Measurements from ENCODE around the gene FARS2. TPM values are rescaled to one million over a fixed set of nuclear protein-coding genes. Genes with fewer than 3 reads are reported as not detected.

Gene FARS2
- total and polyA plus RNA-seq, 2 of the 13 experiments (the other 11 are each of a cell fraction or from before 2014, with no cell fraction given), result 15.4 to 26.0 TPM

GRCh38 chr6:5674721-5675120, 413.4 kb downstream of the FARS2 start:
- Histone ChIP-seq H3K9ac (ENCODE audit: insufficient read depth, low read depth, low read length) (no peak overlapping the region), H2AFZ (ENCODE audit: low read length) (no peak overlapping the region), H3K9me3 (ENCODE audit: low read length) (no peaks in the 10 kb centered on the region), H3K79me2 (ENCODE audit: insufficient read depth, low read length) (no peaks in the 10 kb centered on the region), H3K4me1 (ENCODE audit: insufficient read depth, low read length) (no peaks in the 10 kb centered on the region), H4K20me1 (ENCODE audit: insufficient read depth, low read length) (no peaks in the 10 kb centered on the region), H3K36me3 (replicated peaks in 1 of 2; ENCODE audit: control insufficient read depth in 1 of 2, insufficient read depth in 2 of 2, low read length in 2 of 2) (no peaks in the 10 kb centered on the region), H3K4me3 (replicated peaks in 1 of 3; ENCODE audit: insufficient read depth in 1 of 3, low read depth in 2 of 3, low read length in 3 of 3) (no peak overlapping the region), H3K27ac (ENCODE audit: extremely low read length, insufficient read depth, low read length) (no peak overlapping the region), H3K4me2 (ENCODE audit: low read depth, low read length) (no peak overlapping the region), H3K27me3 (ENCODE audit: control insufficient read depth in 1 of 2, insufficient read depth in 2 of 2, low read length in 2 of 2) (no peaks in the 10 kb centered on the region)
- no TSS peak for BruUV-seq (replicated peaks)
- FAIRE-seq, result no peak
- TF ChIP-seq POLR2AphosphoS5 (IDR thresholded peaks at IDR 0.05; ENCODE audit: low read depth, low read length), result no peak
- no peak for TF ChIP-seq ELF1 (CRISPR knock-in tag; IDR thresholded peaks at IDR 0.05)
- TF ChIP-seq GATAD2A (CRISPR knock-in tag; IDR thresholded peaks at IDR 0.05), result no peak
- TF ChIP-seq, protein P1, sequence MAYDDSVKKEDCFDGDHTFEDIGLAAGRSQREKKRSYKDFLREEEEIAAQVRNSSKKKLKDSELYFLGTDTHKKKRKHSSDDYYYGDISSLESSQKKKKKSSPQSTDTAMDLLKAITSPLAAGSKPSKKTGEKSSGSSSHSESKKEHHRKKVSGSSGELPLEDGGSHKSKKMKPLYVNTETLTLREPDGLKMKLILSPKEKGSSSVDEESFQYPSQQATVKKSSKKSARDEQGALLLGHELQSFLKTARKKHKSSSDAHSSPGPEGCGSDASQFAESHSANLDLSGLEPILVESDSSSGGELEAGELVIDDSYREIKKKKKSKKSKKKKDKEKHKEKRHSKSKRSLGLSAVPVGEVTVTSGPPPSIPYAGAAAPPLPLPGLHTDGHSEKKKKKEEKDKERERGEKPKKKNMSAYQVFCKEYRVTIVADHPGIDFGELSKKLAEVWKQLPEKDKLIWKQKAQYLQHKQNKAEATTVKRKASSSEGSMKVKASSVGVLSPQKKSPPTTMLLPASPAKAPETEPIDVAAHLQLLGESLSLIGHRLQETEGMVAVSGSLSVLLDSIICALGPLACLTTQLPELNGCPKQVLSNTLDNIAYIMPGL (CRISPR knock-in tag; IDR thresholded peaks at IDR 0.05; ENCODE audit: borderline replicate concordance in 1 of 2, low read depth in 1 of 2), result no peak
- no peak for TF ChIP-seq ZNF552 (CRISPR knock-in tag; IDR thresholded peaks at IDR 0.05; ENCODE audit: borderline replicate concordance)
- no peak for TF ChIP-seq XBP1 (CRISPR knock-in tag; IDR thresholded peaks at IDR 0.05)
- no peak for TF ChIP-seq ELF3 (CRISPR knock-in tag; IDR thresholded peaks at IDR 0.05)
- no peak for TF ChIP-seq ZNF768 (CRISPR knock-in tag; IDR thresholded peaks at IDR 0.05)
- TF ChIP-seq U2AF2 (IDR thresholded peaks at IDR 0.05; ENCODE audit: low read depth, low read length), result no peak
- TF ChIP-seq, protein P2, sequence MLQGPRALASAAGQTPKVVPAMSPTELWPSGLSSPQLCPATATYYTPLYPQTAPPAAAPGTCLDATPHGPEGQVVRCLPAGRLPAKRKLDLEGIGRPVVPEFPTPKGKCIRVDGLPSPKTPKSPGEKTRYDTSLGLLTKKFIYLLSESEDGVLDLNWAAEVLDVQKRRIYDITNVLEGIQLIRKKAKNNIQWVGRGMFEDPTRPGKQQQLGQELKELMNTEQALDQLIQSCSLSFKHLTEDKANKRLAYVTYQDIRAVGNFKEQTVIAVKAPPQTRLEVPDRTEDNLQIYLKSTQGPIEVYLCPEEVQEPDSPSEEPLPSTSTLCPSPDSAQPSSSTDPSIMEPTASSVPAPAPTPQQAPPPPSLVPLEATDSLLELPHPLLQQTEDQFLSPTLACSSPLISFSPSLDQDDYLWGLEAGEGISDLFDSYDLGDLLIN (CRISPR knock-in tag; IDR thresholded peaks at IDR 0.05; ENCODE audit: borderline replicate concordance), result no peak
- no peak for TF ChIP-seq MAFG (CRISPR knock-in tag; IDR thresholded peaks at IDR 0.05)
- TF ChIP-seq, protein P3, sequence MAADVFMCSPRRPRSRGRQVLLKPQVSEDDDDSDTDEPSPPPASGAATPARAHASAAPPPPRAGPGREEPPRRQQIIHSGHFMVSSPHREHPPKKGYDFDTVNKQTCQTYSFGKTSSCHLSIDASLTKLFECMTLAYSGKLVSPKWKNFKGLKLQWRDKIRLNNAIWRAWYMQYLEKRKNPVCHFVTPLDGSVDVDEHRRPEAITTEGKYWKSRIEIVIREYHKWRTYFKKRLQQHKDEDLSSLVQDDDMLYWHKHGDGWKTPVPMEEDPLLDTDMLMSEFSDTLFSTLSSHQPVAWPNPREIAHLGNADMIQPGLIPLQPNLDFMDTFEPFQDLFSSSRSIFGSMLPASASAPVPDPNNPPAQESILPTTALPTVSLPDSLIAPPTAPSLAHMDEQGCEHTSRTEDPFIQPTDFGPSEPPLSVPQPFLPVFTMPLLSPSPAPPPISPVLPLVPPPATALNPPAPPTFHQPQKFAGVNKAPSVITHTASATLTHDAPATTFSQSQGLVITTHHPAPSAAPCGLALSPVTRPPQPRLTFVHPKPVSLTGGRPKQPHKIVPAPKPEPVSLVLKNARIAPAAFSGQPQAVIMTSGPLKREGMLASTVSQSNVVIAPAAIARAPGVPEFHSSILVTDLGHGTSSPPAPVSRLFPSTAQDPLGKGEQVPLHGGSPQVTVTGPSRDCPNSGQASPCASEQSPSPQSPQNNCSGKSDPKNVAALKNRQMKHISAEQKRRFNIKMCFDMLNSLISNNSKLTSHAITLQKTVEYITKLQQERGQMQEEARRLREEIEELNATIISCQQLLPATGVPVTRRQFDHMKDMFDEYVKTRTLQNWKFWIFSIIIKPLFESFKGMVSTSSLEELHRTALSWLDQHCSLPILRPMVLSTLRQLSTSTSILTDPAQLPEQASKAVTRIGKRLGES (CRISPR knock-in tag; IDR thresholded peaks at IDR 0.05; ENCODE audit: borderline replicate concordance), result no peak
- no peak for TF ChIP-seq ZEB1 (IDR thresholded peaks at IDR 0.05; ENCODE audit: insufficient replicate concordance, low read depth)
- no peak for TF ChIP-seq ZNF468 (CRISPR knock-in tag; IDR thresholded peaks at IDR 0.05)
- no peak for TF ChIP-seq POLR2A (IDR thresholded peaks at IDR 0.05; ENCODE audit: insufficient read depth in 1 of 2, low read depth in 2 of 2, low read length in 2 of 2)
- no peak for TF ChIP-seq ATF7-NPFF (CRISPR knock-in tag; IDR thresholded peaks at IDR 0.05; ENCODE audit: low read depth)
- no peak for TF ChIP-seq E2F1 (CRISPR knock-in tag; IDR thresholded peaks at IDR 0.05)
- no peak for TF ChIP-seq ZBTB26 (CRISPR knock-in tag; IDR thresholded peaks at IDR 0.05; ENCODE audit: borderline replicate concordance)
- in situ Hi-C loops (cut with HindIII; ENCODE audit: extremely low pct_ligation_motif_present, low pct_unique_long_range_greater_than_20kb), result no loop called here
- intact Hi-C loops (cut with micrococcal nuclease; ENCODE audit: unreplicated experiment), result no loop called here
- DNase-seq (ENCODE audit: low spot score), result no peak
- CTCF ChIA-PET (ENCODE audit: low intra/inter-chr PET ratio, low total read pairs), result no interaction called here
- POLR2A ChIA-PET, result no interaction called here
- no peak for ATAC-seq
- 89% methylated on average over 2 of the region's 2 CpGs for WGBS (ENCODE audit: low lambda C conversion rate)

All from HepG2 (cell line).